Activated naive CD8-positive, alpha-beta T cell treated with anti-CD3 and anti-CD28 coated beads for 36 hours (primary cell): ENCODE data around the gene SPATA31E1. TPM values are rescaled to one million over a fixed set of nuclear protein-coding genes. Genes with fewer than 3 reads are reported as not detected.
"Not testable (repeated sequence)": the region's sequence is repeated elsewhere in the genome, so short reads cannot be mapped to it uniquely, and the experiment has no call there.

Experiments used
- DNase-seq: peaks from one replicate; pipeline ENCODE4 v3.0.0; 2021
- H3K27ac Mint-ChIP-seq: one replicate; pipeline ENCODE4 v1.8.0; 2022; ENCODE audit warnings: mild to moderate bottlenecking, moderate library complexity, mixed read lengths
- H3K27me3 Mint-ChIP-seq: one replicate; pipeline ENCODE4 v1.8.0; 2022; ENCODE audit warnings: mild to moderate bottlenecking, mixed read lengths
- H3K36me3 Mint-ChIP-seq: one replicate; pipeline ENCODE4 v1.8.0; 2021; ENCODE audit warnings: mild to moderate bottlenecking, mixed read lengths
- H3K4me1 Mint-ChIP-seq: one replicate; pipeline ENCODE4 v1.8.0; 2021; ENCODE audit warnings: mixed read lengths
- H3K4me3 Mint-ChIP-seq: one replicate; pipeline ENCODE4 v1.8.0; 2022; ENCODE audit warnings: mild to moderate bottlenecking, moderate library complexity, mixed read lengths
- H3K9me3 Mint-ChIP-seq: one replicate; pipeline ENCODE4 v1.8.0; 2022; ENCODE audit warnings: mixed read lengths
- total RNA-seq, 2 experiments: library from RNA; stranded (reverse); gene quantifications; one replicate each; pipeline ENCODE4 v1.2.3, GENCODE V29; 2021

Gene SPATA31E1
- total RNA-seq = not detected

GRCh38 chr9:87882627-87883026 lies at the start of gene SPATA31E1:
Gene SPATA31E1, plus strand, starts transcription at chr9:87882877. Its CDS starts 15 bp downstream, at chr9:87882892.
- Mint-ChIP-seq H3K4me3 (no peak within 1 kb of the TSS), H3K9me3 (no peaks in the 10 kb centered on the region), H3K4me1 (no peaks in the 10 kb centered on the region), H3K36me3 (no peaks in the 10 kb centered on the region), H3K27me3 (peaks cover 4% of the 10 kb centered on the region), H3K27ac (no peak within 1 kb of the TSS)
- DNase-seq = no peak

GRCh38 chr9:87834357-87834756 lies 48.3 kb upstream of the SPATA31E1 start:
- no peaks in the 10 kb centered on the region for H3K4me1 Mint-ChIP-seq
- DNase-seq = no peak

GRCh38 chr9:87836536-87836935 lies 46.1 kb upstream of the SPATA31E1 start:
- no peak overlapping the region for H3K27ac Mint-ChIP-seq
- DNase-seq = no peak
- H3K27me3 Mint-ChIP-seq = peaks cover 5% of the 10 kb centered on the region

More at GRCh38 chr9:87834357-87834756, 48.3 kb upstream of the SPATA31E1 start:
- Mint-ChIP-seq H3K27me3 (no peaks in the 10 kb centered on the region), H3K27ac (no peak overlapping the region), H3K36me3 (no peaks in the 10 kb centered on the region), H3K9me3 (no peaks in the 10 kb centered on the region), H3K4me3 (no peak overlapping the region)

GRCh38 chr9:87836951-87837705 lies 45.5 kb upstream of the SPATA31E1 start:
- H3K4me1 Mint-ChIP-seq = no peaks in the 10 kb centered on the region
- H3K9me3 Mint-ChIP-seq = no peaks in the 10 kb centered on the region
- DNase-seq = no peak
- H3K27me3 Mint-ChIP-seq = peaks cover 5% of the 10 kb centered on the region
- H3K4me3 Mint-ChIP-seq = no peak overlapping the region
- no peak overlapping the region for H3K27ac Mint-ChIP-seq
- H3K36me3 Mint-ChIP-seq = no peaks in the 10 kb centered on the region

More at GRCh38 chr9:87836536-87836935, 46.1 kb upstream of the SPATA31E1 start:
- Mint-ChIP-seq H3K36me3 (no peaks in the 10 kb centered on the region), H3K9me3 (no peaks in the 10 kb centered on the region), H3K4me3 (no peak overlapping the region), H3K4me1 (no peaks in the 10 kb centered on the region)

- Mint-ChIP-seq H3K4me3 (no peak overlapping the region), H3K27me3 (peaks cover 5% of the 10 kb centered on the region), H3K27ac (no peak overlapping the region), H3K9me3 (no peaks in the 10 kb centered on the region), H3K4me1 (no peaks in the 10 kb centered on the region), H3K36me3 (no peaks in the 10 kb centered on the region)
- no peak for DNase-seq
These were observed 42.5 kb upstream of the SPATA31E1 start for GRCh38 chr9:87840134-87840533.

GRCh38 chr9:87842878-87843585 lies 39.6 kb upstream of the SPATA31E1 start:
- Mint-ChIP-seq H3K36me3 (no peaks in the 10 kb centered on the region), H3K27me3 (peaks cover 8% of the 10 kb centered on the region), H3K27ac (no peak overlapping the region), H3K4me1 (no peaks in the 10 kb centered on the region), H3K9me3 (no peaks in the 10 kb centered on the region), H3K4me3 (no peak overlapping the region)
- DNase-seq = no peak

- DNase-seq = no peak
- Mint-ChIP-seq H3K27me3 (peaks cover 8% of the 10 kb centered on the region), H3K4me1 (no peaks in the 10 kb centered on the region), H3K27ac (no peak overlapping the region), H3K36me3 (no peaks in the 10 kb centered on the region), H3K9me3 (no peaks in the 10 kb centered on the region), H3K4me3 (no peak overlapping the region)
These were observed 38.2 kb upstream of the SPATA31E1 start for GRCh38 chr9:87844506-87844905.

GRCh38 chr9:87847817-87848216 lies 34.9 kb upstream of the SPATA31E1 start:
- not testable (repeated sequence) for DNase-seq, H3K27me3 Mint-ChIP-seq, H3K9me3 Mint-ChIP-seq, H3K4me1 Mint-ChIP-seq, H3K4me3 Mint-ChIP-seq, H3K36me3 Mint-ChIP-seq, H3K27ac Mint-ChIP-seq

GRCh38 chr9:87849144-87849758 lies 33.4 kb upstream of the SPATA31E1 start:
- no peak overlapping the region for H3K4me3 Mint-ChIP-seq
- H3K27ac Mint-ChIP-seq = no peak overlapping the region
- H3K36me3 Mint-ChIP-seq = no peaks in the 10 kb centered on the region
- no peaks in the 10 kb centered on the region for H3K9me3 Mint-ChIP-seq
- H3K4me1 Mint-ChIP-seq = no peaks in the 10 kb centered on the region
- H3K27me3 Mint-ChIP-seq = peaks cover 3% of the 10 kb centered on the region
- no peak for DNase-seq

- Mint-ChIP-seq H3K9me3 (no peaks in the 10 kb centered on the region), H3K27ac (no peak overlapping the region), H3K27me3 (peaks cover 3% of the 10 kb centered on the region), H3K36me3 (no peaks in the 10 kb centered on the region), H3K4me1 (no peaks in the 10 kb centered on the region), H3K4me3 (no peak overlapping the region)
- DNase-seq = no peak
These were observed 32.3 kb upstream of the SPATA31E1 start for GRCh38 chr9:87850391-87850790.

GRCh38 chr9:87851186-87851585 lies 31.5 kb upstream of the SPATA31E1 start:
- H3K9me3 Mint-ChIP-seq, H3K4me1 Mint-ChIP-seq, H3K27ac Mint-ChIP-seq, H3K36me3 Mint-ChIP-seq, H3K27me3 Mint-ChIP-seq, H3K4me3 Mint-ChIP-seq, DNase-seq: not testable (repeated sequence)

- peaks cover 5% of the 10 kb centered on the region for H3K27me3 Mint-ChIP-seq
- H3K27ac Mint-ChIP-seq = no peak overlapping the region
- H3K9me3 Mint-ChIP-seq = no peaks in the 10 kb centered on the region
- no peak overlapping the region for H3K4me3 Mint-ChIP-seq
- H3K4me1 Mint-ChIP-seq = no peaks in the 10 kb centered on the region
- H3K36me3 Mint-ChIP-seq = no peaks in the 10 kb centered on the region
- no peak for DNase-seq
These were observed 29.4 kb upstream of the SPATA31E1 start for GRCh38 chr9:87853302-87853701.

- no peak for DNase-seq
- H3K27me3 Mint-ChIP-seq = peaks cover 5% of the 10 kb centered on the region
- no peaks in the 10 kb centered on the region for H3K36me3 Mint-ChIP-seq
- no peaks in the 10 kb centered on the region for H3K9me3 Mint-ChIP-seq
- H3K4me3 Mint-ChIP-seq = no peak overlapping the region
- H3K4me1 Mint-ChIP-seq = no peaks in the 10 kb centered on the region
- no peak overlapping the region for H3K27ac Mint-ChIP-seq
These were observed 28.6 kb upstream of the SPATA31E1 start for GRCh38 chr9:87853876-87854579.

- Mint-ChIP-seq H3K36me3 (no peaks in the 10 kb centered on the region), H3K27ac (no peak overlapping the region), H3K4me1 (no peaks in the 10 kb centered on the region), H3K27me3 (peaks cover 5% of the 10 kb centered on the region), H3K4me3 (no peak overlapping the region), H3K9me3 (no peaks in the 10 kb centered on the region)
- DNase-seq = no peak
These were observed 28.1 kb upstream of the SPATA31E1 start for GRCh38 chr9:87854580-87854955.

- H3K4me3 Mint-ChIP-seq = no peak overlapping the region
- H3K36me3 Mint-ChIP-seq = no peaks in the 10 kb centered on the region
- no peak for DNase-seq
- peaks cover under 1% of the 10 kb centered on the region for H3K9me3 Mint-ChIP-seq
- no peak overlapping the region for H3K27ac Mint-ChIP-seq
- peaks cover 5% of the 10 kb centered on the region for H3K27me3 Mint-ChIP-seq
- no peaks in the 10 kb centered on the region for H3K4me1 Mint-ChIP-seq
These were observed 27.6 kb upstream of the SPATA31E1 start for GRCh38 chr9:87855061-87855460.
